Sigmoid colon (tissue), 7 donors: Measurements from ENCODE around the gene RGS17. TPM values are rescaled to one million over a fixed set of nuclear protein-coding genes. Genes with fewer than 3 reads are reported as not detected.

Experiments
- DNase-seq: peaks from one replicate; pipeline ENCODE4 v3.0.0-alpha.2; 2019
- H3K27ac ChIP-seq, 4 donors: fragments of 200-600 bp; sonication (generic); one replicate each; pipeline ENCODE4 v1.5.1; 2016 to 2019; ENCODE audit warnings: mild to moderate bottlenecking in 1 of 4
- H3K27me3 ChIP-seq, 3 donors: fragments of 200-600 bp; sonication (generic); one replicate each; pipeline ENCODE4 v1.5.1; 2019; ENCODE audit warnings: mild to moderate bottlenecking in 1 of 3
- H3K36me3 ChIP-seq, 4 donors: fragments of 200-600 bp; sonication (generic); one replicate each; pipeline ENCODE4 v1.5.1; 2016 to 2019
- H3K4me1 ChIP-seq, 4 donors: fragments of 200-600 bp; sonication (generic); one replicate each; pipeline ENCODE4 v1.5.1; 2017 to 2019
- H3K4me3 ChIP-seq, 4 donors: fragments of 200-600 bp; sonication (generic); one replicate each; pipeline ENCODE4 v1.5.1; 2017 to 2019; ENCODE audit warnings: mild to moderate bottlenecking in 2 of 4, moderate library complexity in 1 of 4
- H3K9me3 ChIP-seq, 4 donors: fragments of 200-600 bp in 3 of 4; sonication (generic) in 3 of 4; one replicate each; pipeline versions ENCODE4 v1.5.1 to v1.6.1; 2013 to 2019
- EP300 ChIP-seq, 4 donors: sonication (generic); formaldehyde crosslinking; IDR thresholded peaks; one replicate each; pipeline ENCODE4 v1.6.1; 2017; ENCODE audit warnings: antibody characterized with exemption in 4 of 4
- POLR2A ChIP-seq, 2 donors: fragments of 450-650 bp; IDR thresholded peaks; one replicate each; pipeline ENCODE4 v1.6.1; 2016; ENCODE audit warnings: antibody characterized with exemption in 2 of 2, mild to moderate bottlenecking in 2 of 2, moderate library complexity in 2 of 2
- POLR2AphosphoS5 ChIP-seq, 4 donors: sonication (generic); formaldehyde crosslinking; IDR thresholded peaks; one replicate each; pipeline ENCODE4 v1.6.1; 2017; ENCODE audit warnings: antibody characterized with exemption in 4 of 4
- WGBS, 2 donors: extraction: QIAGEN DNeasy Blood & Tissue Kit; methylation state at CpG; one replicate each; pipeline ENCODE4 v1.1.7; 2013; 5-methylcytosine and 5-hydroxymethylcytosine counted together
- intact Hi-C: fragments of 100-400 bp; cut with DNase I; formaldehyde crosslinking; loops from one replicate; pipeline ENCODE4 v1.15.1; 2023
- polyA plus RNA-seq, 3 donors: library from polyadenylated mRNA; stranded (reverse); fragments of 200-250 nt; gene quantifications; one replicate each; pipeline ENCODE4 v1.2.3, GENCODE V29; 2013
- total RNA-seq, 4 donors: library from RNA; depleted of rRNA; stranded (reverse); fragments of >200 nt; gene quantifications; one replicate each; pipeline ENCODE4 v1.1.0, GENCODE V29; 2016
- TF ChIP-seq, protein P1 (sequence below), 4 experiments: fragments of 450-650 bp in 3 of 4; fragments of 200-600 bp in 1 of 4; IDR thresholded peaks; one replicate each; pipeline ENCODE4 v1.5.1; 2016 to 2019; ENCODE audit warnings: antibody characterized with exemption in 4 of 4, mild to moderate bottlenecking in 3 of 4, moderate library complexity in 2 of 4
- donor health status: healthy with polysubstance abuse.
- donor health status: Bipolar disorder and iron deficiency.
- donor health status: healthy.

Gene RGS17
- total and polyA plus RNA-seq, 7 donors: 0.16 to 2.8 (median 0.41) TPM; not detected in 2

DNA sequence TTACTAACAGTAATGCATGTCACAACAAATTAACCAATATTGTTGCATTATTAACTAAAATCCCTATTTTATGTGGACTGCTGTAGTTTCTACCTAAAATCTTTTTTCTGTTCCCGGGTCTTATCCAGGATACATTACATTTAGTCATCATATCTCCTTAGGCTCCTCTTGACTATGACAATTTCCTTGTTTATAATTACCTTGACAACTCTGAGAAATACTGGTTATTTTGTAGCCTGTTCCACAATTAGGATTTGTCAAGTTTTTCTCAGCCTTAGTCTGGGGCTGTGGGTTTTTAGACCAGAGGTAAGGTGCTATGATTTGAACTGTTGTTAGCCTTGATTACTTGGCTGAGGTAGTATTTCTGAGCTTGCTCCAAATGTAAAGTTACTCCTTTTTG, 152.0 kb downstream of the RGS17 start:
- no peak for DNase-seq
- Histone ChIP-seq H3K4me3 (no peak overlapping the region), H3K9me3 (no peaks in the 10 kb centered on the region), H3K36me3 (peaks cover 0 to 12% (median under 1%) of the 10 kb centered on the region in 4 donors), H3K27ac (no peak overlapping the region), H3K4me1 (peaks cover 0 to 24% (median 14%) of the 10 kb centered on the region in 4 donors), H3K27me3 (no peaks in the 10 kb centered on the region)
- 79 to 82% methylated on average over 1 of the region's 1 CpG for WGBS, 2 donors
- intact Hi-C loops: loop anchor here (5.0 kb wide), 1 partner anchor 38 kb away; no protein-coding TSS in a partner anchor
- TF ChIP-seq, protein P1, sequence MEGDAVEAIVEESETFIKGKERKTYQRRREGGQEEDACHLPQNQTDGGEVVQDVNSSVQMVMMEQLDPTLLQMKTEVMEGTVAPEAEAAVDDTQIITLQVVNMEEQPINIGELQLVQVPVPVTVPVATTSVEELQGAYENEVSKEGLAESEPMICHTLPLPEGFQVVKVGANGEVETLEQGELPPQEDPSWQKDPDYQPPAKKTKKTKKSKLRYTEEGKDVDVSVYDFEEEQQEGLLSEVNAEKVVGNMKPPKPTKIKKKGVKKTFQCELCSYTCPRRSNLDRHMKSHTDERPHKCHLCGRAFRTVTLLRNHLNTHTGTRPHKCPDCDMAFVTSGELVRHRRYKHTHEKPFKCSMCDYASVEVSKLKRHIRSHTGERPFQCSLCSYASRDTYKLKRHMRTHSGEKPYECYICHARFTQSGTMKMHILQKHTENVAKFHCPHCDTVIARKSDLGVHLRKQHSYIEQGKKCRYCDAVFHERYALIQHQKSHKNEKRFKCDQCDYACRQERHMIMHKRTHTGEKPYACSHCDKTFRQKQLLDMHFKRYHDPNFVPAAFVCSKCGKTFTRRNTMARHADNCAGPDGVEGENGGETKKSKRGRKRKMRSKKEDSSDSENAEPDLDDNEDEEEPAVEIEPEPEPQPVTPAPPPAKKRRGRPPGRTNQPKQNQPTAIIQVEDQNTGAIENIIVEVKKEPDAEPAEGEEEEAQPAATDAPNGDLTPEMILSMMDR (IDR thresholded peaks at IDR 0.05): no peak
- TF ChIP-seq POLR2A (IDR thresholded peaks at IDR 0.05) (no peak), EP300 (IDR thresholded peaks at IDR 0.05) (no peak), POLR2AphosphoS5 (IDR thresholded peaks at IDR 0.05) (no peak)

DNA sequence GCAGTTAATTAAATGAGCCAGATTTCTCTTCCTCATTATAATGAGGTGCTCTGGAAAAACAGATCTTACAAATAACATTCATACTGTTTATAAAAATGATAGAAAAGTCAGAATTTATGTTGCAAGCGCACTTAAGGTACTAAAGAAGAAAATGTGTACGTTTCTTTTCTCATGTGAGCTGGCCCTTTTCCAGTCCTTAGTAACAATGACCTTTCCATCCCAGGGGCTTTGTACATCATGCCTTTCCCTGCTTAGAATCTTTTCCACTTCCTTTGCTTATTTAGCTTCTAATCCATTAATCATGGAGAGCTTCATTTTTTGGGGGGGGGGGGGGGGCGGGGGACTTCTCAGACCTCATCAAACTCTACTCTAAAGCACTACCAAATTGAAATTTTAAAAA, 153.0 kb downstream of the RGS17 start:
- TF ChIP-seq POLR2AphosphoS5 (IDR thresholded peaks at IDR 0.05) (no peak), POLR2A (IDR thresholded peaks at IDR 0.05) (no peak)
- TF ChIP-seq, protein P1 (IDR thresholded peaks at IDR 0.05): no peak
- no peak for DNase-seq
- intact Hi-C loops: loop anchor here (5.0 kb wide), 1 partner anchor 39 kb away; no protein-coding TSS in a partner anchor
- no peaks in the 10 kb centered on the region for H3K27me3 ChIP-seq
- no peak overlapping the region for H3K27ac ChIP-seq
- no peak overlapping the region for H3K4me3 ChIP-seq
- 58 to 77% methylated on average over 3 of the region's 3 CpGs for WGBS, 2 donors
- H3K9me3 ChIP-seq: no peaks in the 10 kb centered on the region
- peaks cover 0 to 23% (median 2%) of the 10 kb centered on the region in 4 donors for H3K36me3 ChIP-seq
- peaks cover 0 to 21% (median 13%) of the 10 kb centered on the region in 4 donors for H3K4me1 ChIP-seq

DNA sequence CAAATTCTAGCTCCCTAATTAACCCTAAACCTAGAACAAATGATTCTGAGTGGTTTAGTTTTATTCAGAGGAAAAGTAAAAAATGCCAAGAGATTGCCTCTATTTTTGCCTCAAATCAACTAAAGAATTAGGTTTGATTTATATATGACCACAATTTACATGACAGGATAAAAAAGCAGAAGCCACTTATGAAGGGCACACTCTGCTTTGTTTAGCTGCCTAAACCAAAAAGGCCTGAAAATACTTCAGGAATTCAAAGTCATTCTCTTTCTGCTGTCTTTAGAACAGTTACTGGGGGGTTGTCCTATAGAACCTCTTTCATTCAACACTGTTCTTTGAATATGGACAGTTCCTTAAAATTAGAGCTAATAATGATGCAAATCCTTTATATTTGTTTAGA, 153.5 kb downstream of the RGS17 start:
- intact Hi-C loops: loop anchor here (5.0 kb wide), 1 partner anchor 40 kb away; no protein-coding TSS in a partner anchor
- Histone ChIP-seq H3K36me3 (peaks cover 0 to 28% (median 2%) of the 10 kb centered on the region in 4 donors), H3K27ac (no peak overlapping the region), H3K9me3 (no peaks in the 10 kb centered on the region), H3K4me3 (no peak overlapping the region), H3K4me1 (peaks cover 0 to 18% (median 10%) of the 10 kb centered on the region in 4 donors), H3K27me3 (no peaks in the 10 kb centered on the region)
- TF ChIP-seq EP300 (IDR thresholded peaks at IDR 0.05) (no peak), POLR2A (IDR thresholded peaks at IDR 0.05) (no peak), POLR2AphosphoS5 (IDR thresholded peaks at IDR 0.05) (no peak)
- TF ChIP-seq, protein P1 (IDR thresholded peaks at IDR 0.05): no peak
- no peak for DNase-seq

DNA sequence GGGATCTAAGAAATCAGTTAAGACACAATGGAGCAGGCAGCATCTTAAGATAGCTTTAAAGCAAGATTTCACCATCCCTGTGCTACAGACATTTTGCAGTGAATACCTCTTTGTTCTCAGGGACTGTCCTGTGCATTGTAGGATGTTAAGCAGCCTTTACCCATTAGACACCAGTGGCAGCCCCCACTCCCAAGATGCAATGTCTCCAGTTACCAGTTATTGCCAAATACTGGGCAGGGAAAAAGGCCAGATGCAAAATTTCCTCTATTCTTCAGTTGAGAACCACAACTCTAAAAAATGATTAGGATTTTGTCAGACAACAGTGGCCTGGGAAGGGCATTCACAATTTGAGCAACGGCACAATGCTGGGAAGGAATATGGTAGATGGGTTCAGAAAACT, 154.3 kb downstream of the RGS17 start:
- Histone ChIP-seq H3K27me3 (no peaks in the 10 kb centered on the region), H3K27ac (no peak overlapping the region), H3K36me3 (peaks cover 0 to 35% (median 2%) of the 10 kb centered on the region in 4 donors), H3K4me3 (no peak overlapping the region), H3K9me3 (no peaks in the 10 kb centered on the region), H3K4me1 (peaks cover 0 to 10% (median 2%) of the 10 kb centered on the region in 4 donors)
- no peak for TF ChIP-seq POLR2A (IDR thresholded peaks at IDR 0.05)
- TF ChIP-seq EP300 (IDR thresholded peaks at IDR 0.05): no peak
- TF ChIP-seq POLR2AphosphoS5 (IDR thresholded peaks at IDR 0.05): no peak
- TF ChIP-seq, protein P1 (IDR thresholded peaks at IDR 0.05): no peak
- intact Hi-C loops: loop anchor here (5.0 kb wide), 1 partner anchor 41 kb away; no protein-coding TSS in a partner anchor
- no peak for DNase-seq
- 93 to 98% methylated on average over 1 of the region's 1 CpG for WGBS, 2 donors
